GM23338 (cell line): ENCODE data around the gene RPUSD3. TPM values are rescaled to one million over a fixed set of nuclear protein-coding genes. Genes with fewer than 3 reads are reported as not detected.

Experiments used
- ATAC-seq: fragments of 200-7000 bp; cut with Tn5 transposase; 3 replicates; pipeline ENCODE4 v1.9.1; 2020
- DNase-seq: peaks from one replicate; pipeline ENCODE4 v3.0.0-alpha.2; 2015; ENCODE audit warnings: low spot score
- H2AFZ ChIP-seq: fragments of 200-600 bp; sonication (generic); 2 replicates; pipeline ENCODE4 v1.8.0; 2016; ENCODE audit warnings: antibody characterized with exemption, mild to moderate bottlenecking, moderate library complexity
- H3F3A ChIP-seq: fragments of 200-600 bp; sonication (generic); replicated peaks from 2 replicates; pipeline ENCODE4 v1.8.0; 2017; ENCODE audit warnings: antibody characterized with exemption, mixed run types, low read depth
- H3K27ac ChIP-seq: fragments of 200-600 bp; sonication (generic); 2 replicates; pipeline ENCODE4 v1.6.1; 2016; ENCODE audit warnings: low read depth
- H3K27me3 ChIP-seq: fragments of 200-600 bp; sonication (generic); 2 replicates; pipeline ENCODE4 v1.8.0; 2016; ENCODE audit warnings: mild to moderate bottlenecking, mixed run types, moderate library complexity; ENCODE audit not compliant: insufficient read depth
- H3K36me3 ChIP-seq: fragments of 200-600 bp; sonication (generic); 2 replicates; pipeline ENCODE4 v1.8.0; 2016; ENCODE audit warnings: mild to moderate bottlenecking; ENCODE audit not compliant: insufficient read depth
- H3K4me1 ChIP-seq: fragments of 200-600 bp; sonication (generic); 2 replicates; pipeline ENCODE4 v1.8.0; 2016; ENCODE audit warnings: mild to moderate bottlenecking, moderate library complexity; ENCODE audit not compliant: insufficient read depth
- H3K4me2 ChIP-seq: fragments of 200-600 bp; sonication (generic); 2 replicates; pipeline ENCODE4 v1.7.1; 2017; ENCODE audit warnings: mixed run types
- H3K4me3 ChIP-seq: fragments of 200-600 bp; sonication (generic); 2 replicates; pipeline ENCODE4 v1.6.1; 2016; ENCODE audit warnings: mixed run types
- H3K79me2 ChIP-seq: fragments of 200-600 bp; sonication (generic); replicated peaks from 2 replicates; pipeline ENCODE4 v1.8.0; 2017; ENCODE audit warnings: mild to moderate bottlenecking; ENCODE audit not compliant: insufficient read depth
- H3K9me2 ChIP-seq: fragments of 200-600 bp; sonication (generic); 2 replicates; pipeline ENCODE4 v1.8.0; 2017; ENCODE audit not compliant: insufficient read depth
- H4K20me1 ChIP-seq: fragments of 200-600 bp; sonication (generic); replicated peaks from 2 replicates; pipeline ENCODE4 v1.8.0; 2017; ENCODE audit warnings: mild to moderate bottlenecking; ENCODE audit not compliant: insufficient read depth
- H3K27ac Mint-ChIP-seq: 2 replicates; pipeline ENCODE4 v1.8.0; 2020; ENCODE audit warnings: inconsistent platforms, mild to moderate bottlenecking, moderate library complexity, mixed read lengths
- H3K27me3 Mint-ChIP-seq: 3 replicates; pipeline ENCODE4 v1.8.0; 2022; ENCODE audit warnings: low read depth, mild to moderate bottlenecking, moderate library complexity, mixed read lengths, inconsistent platforms; ENCODE audit not compliant: insufficient read depth, poor library complexity
- H3K36me3 Mint-ChIP-seq: 3 replicates; pipeline ENCODE4 v1.8.0; 2021; ENCODE audit warnings: low read depth, mild to moderate bottlenecking, inconsistent platforms, moderate library complexity, mixed read lengths
- H3K4me1 Mint-ChIP-seq: 3 replicates; pipeline ENCODE4 v1.8.0; 2020; ENCODE audit warnings: mild to moderate bottlenecking, inconsistent platforms, mixed read lengths
- H3K4me3 Mint-ChIP-seq: 3 replicates; pipeline ENCODE4 v1.8.0; 2021; ENCODE audit warnings: moderate library complexity, mild to moderate bottlenecking, inconsistent platforms, mixed read lengths
- H3K9me3 Mint-ChIP-seq: 3 replicates; pipeline ENCODE4 v1.8.0; 2020; ENCODE audit warnings: moderate library complexity, mild to moderate bottlenecking, inconsistent platforms, mixed read lengths
- CTCF ChIP-seq, 2 experiments: fragments of 200-600 bp in 1 of 2; sonication (generic) in 1 of 2; conservative IDR thresholded peaks; 2 replicates each; pipeline versions ENCODE4 v1.5.1 to v1.6.1; 2016 to 2017; ENCODE audit warnings: antibody characterized with exemption in 2 of 2, low read depth in 2 of 2, mild to moderate bottlenecking in 2 of 2, moderate library complexity in 1 of 2
- ETS1 ChIP-seq: IDR thresholded peaks from 2 replicates; pipeline ENCODE4 v1.6.1; 2016; ENCODE audit warnings: antibody characterized with exemption
- EZH2 ChIP-seq: fragments of 200-600 bp; sonication (generic); IDR thresholded peaks from one replicate; pipeline ENCODE4 v1.8.0; 2017; ENCODE audit warnings: antibody characterized with exemption, mild to moderate bottlenecking, low read depth; ENCODE audit not compliant: unreplicated experiment
- JUNB ChIP-seq: IDR thresholded peaks from one replicate; pipeline ENCODE4 v1.6.1; 2016; ENCODE audit warnings: antibody characterized with exemption; ENCODE audit not compliant: unreplicated experiment
- NANOG ChIP-seq: IDR thresholded peaks from 2 replicates; pipeline ENCODE4 v1.6.1; 2016; ENCODE audit warnings: antibody characterized with exemption, borderline replicate concordance
- POLR2AphosphoS5 ChIP-seq: IDR thresholded peaks from 2 replicates; pipeline ENCODE4 v1.6.1; 2016; ENCODE audit warnings: antibody characterized with exemption, low read depth
- REST ChIP-seq: IDR thresholded peaks from one replicate; pipeline ENCODE4 v1.6.1; 2018; ENCODE audit warnings: antibody characterized with exemption; ENCODE audit not compliant: unreplicated experiment
- ZNF462 ChIP-seq: fragments of 250-450 bp; sonication (Bioruptor Pico); IDR thresholded peaks from 2 replicates; pipeline ENCODE4 v1.5.0; 2020; ENCODE audit warnings: mild to moderate bottlenecking, moderate library complexity
- polyA plus RNA-seq: library from polyadenylated mRNA; unstranded; fragments of >200 nt; fragmentation: Nextera tagmentation; extraction: Ambion mirVana; gene quantifications from 2 replicates; pipeline ENCODE4 v1.2.1, GENCODE V29; 2016
- total RNA-seq: library from RNA; depleted of rRNA; stranded (reverse); fragments of >200 nt; shearing (Covaris generic); gene quantifications from 2 replicates; pipeline ENCODE4 v1.2.3, GENCODE V29; 2014

The RPUSD3 gene
- total and polyA plus RNA-seq, 2 experiments from 2014 or later, result 64.3 to 73.4 TPM

GRCh38 chr3:9861626-9862130, 17.9 kb upstream of the RPUSD3 start:
- Histone ChIP-seq H3K9me2 (no peaks in the 10 kb centered on the region), H4K20me1 (no peaks in the 10 kb centered on the region), H3K36me3 (no peaks in the 10 kb centered on the region), H3F3A (no peaks in the 10 kb centered on the region), H2AFZ (no peak overlapping the region; the same call in 1 of the 2 replicates), H3K4me2 (peak overlapping the region; percentile 88), H3K79me2 (no peaks in the 10 kb centered on the region), H3K27me3 (0 out of 2 replicates have a peak, but pooled peaks cover 2% of the 10 kb centered on the region), H3K4me3 (peak overlapping the region; percentile 60; the same call in 1 of the 2 replicates), H3K27ac (no peak overlapping the region), H3K4me1 (peaks cover 3% of the 10 kb centered on the region; the same call in 1 of the 2 replicates)
- peaks cover 9% of the 10 kb centered on the region for H3K27me3 Mint-ChIP-seq
- no peak for DNase-seq
- no peaks in the 10 kb centered on the region for H3K36me3 Mint-ChIP-seq
- peak overlapping the region; percentile 66; the same call in 1 of the 3 replicates for H3K4me3 Mint-ChIP-seq
- no peak for ATAC-seq
- TF ChIP-seq ZNF462 (CRISPR knock-in tag) (no peak), ETS1 (no peak), CTCF (conservative IDR thresholded peaks at IDR 0.05; ENCODE audit: low read depth in 2 of 2) (no peak), JUNB (no peak), REST (no peak), POLR2AphosphoS5 (no peak), EZH2 (no peak), NANOG (no peak)
- H3K9me3 Mint-ChIP-seq, result no peaks in the 10 kb centered on the region
- H3K27ac Mint-ChIP-seq, result no peak overlapping the region
- H3K4me1 Mint-ChIP-seq, result peaks cover 25% of the 10 kb centered on the region
